ENCODE results near the gene RMP24.

RMP24 gene

DNA sequence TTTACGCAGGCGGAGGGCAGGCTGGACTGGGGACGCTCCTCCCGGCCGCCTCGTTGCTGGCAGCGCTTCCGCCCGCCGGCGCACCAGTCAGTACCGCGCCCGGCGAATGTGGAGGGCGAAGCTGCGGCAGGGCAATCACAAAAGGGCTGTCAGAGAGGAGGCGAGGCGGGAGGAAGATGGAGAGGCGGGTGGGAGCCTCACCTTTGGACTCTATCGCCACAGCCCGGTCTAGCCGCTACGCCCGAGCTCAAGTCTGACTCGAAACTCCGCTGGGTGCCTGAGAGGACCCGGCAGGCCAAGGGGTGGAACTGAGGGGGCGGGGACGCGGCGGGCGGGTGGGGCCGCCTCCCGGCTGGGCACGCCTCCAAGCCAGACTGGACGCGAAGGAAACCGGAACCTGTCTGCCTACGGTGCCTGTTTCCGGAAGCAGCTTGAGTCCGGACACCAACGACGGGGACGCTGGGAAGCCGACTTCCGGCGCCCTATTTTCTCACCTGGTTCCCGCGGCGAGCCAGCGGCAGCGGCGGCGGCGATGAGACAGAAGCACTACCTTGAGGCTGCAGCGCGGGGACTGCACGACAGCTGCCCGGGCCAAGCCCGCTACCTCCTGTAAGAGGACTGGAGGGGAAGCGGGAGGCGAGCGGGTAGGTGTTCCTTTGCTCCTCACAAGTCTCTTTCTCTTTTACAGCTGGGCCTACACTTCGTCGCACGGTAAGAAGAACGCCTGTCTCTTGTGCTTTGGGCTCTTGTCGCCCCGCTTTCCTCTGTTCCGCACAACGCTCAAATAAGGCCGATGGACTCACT lies at the start of gene RMP24:
TSS of gene RMP24 (plus strand) at position 483 of the 804 bp plus-strand sequence.
- TF ChIP-seq, protein P1, sequence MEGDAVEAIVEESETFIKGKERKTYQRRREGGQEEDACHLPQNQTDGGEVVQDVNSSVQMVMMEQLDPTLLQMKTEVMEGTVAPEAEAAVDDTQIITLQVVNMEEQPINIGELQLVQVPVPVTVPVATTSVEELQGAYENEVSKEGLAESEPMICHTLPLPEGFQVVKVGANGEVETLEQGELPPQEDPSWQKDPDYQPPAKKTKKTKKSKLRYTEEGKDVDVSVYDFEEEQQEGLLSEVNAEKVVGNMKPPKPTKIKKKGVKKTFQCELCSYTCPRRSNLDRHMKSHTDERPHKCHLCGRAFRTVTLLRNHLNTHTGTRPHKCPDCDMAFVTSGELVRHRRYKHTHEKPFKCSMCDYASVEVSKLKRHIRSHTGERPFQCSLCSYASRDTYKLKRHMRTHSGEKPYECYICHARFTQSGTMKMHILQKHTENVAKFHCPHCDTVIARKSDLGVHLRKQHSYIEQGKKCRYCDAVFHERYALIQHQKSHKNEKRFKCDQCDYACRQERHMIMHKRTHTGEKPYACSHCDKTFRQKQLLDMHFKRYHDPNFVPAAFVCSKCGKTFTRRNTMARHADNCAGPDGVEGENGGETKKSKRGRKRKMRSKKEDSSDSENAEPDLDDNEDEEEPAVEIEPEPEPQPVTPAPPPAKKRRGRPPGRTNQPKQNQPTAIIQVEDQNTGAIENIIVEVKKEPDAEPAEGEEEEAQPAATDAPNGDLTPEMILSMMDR (IDR thresholded peaks at IDR 0.05): no peak
- H3K4me3 Mint-ChIP-seq: peak within 1 kb of the TSS; percentile 97
- peak; percentile 91 for DNase-seq
- peak within 1 kb of the TSS; percentile 95 for H3K27ac Mint-ChIP-seq
- H3K36me3 Mint-ChIP-seq (ENCODE audit: low read depth): peaks cover 30% of the 10 kb centered on the region
- H3K4me1 Mint-ChIP-seq: peaks cover 23% of the 10 kb centered on the region
- H3K27me3 Mint-ChIP-seq (ENCODE audit: low read depth, poor library complexity): peaks cover 3% of the 10 kb centered on the region
- peaks cover 4% of the 10 kb centered on the region for H3K9me3 Mint-ChIP-seq

DNA sequence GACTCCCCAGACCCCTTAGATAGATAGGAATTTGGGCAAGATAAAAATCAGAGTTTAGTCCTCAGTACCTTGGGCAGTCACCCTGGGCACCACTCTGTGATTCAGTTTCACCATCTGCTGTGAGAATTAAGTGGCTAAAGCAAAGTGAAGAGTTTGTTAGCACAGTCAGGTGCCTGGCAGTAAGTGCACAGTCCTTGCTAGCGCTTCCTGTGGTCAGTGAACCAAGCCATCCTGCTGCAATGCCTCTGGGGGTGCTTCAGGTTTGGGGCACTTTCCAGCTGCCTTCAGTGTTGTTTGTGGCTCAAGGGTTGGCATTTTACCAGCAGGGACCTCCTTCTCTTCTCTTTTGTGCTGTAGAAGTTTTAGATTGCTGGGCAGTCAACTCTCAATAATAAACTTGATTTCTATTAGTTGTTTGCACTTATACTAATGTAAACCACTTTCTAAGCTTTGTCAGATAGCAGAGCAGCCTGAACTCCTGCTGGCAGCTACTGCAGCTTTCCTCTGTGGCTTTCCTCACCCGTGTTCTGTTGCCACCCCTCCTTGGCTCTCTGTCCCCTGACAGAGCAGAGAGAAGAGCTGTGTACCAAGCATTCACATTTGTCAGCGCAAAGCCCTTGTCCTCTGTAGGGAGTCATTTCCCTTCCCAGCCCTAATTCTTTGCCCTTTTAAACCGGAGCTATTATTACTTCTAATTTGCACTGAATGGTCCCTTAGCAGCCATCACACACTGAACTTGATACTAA lies 48.4 kb upstream of the RMP24 start:
- no peak for DNase-seq
- H3K27me3 Mint-ChIP-seq (ENCODE audit: low read depth, poor library complexity): peaks cover 14% of the 10 kb centered on the region
- TF ChIP-seq, protein P1 (IDR thresholded peaks at IDR 0.05): no peak
- no peak overlapping the region for H3K4me3 Mint-ChIP-seq
- no peaks in the 10 kb centered on the region for H3K4me1 Mint-ChIP-seq
- no peak overlapping the region for H3K27ac Mint-ChIP-seq
- no peaks in the 10 kb centered on the region for H3K36me3 Mint-ChIP-seq (ENCODE audit: low read depth)
- H3K9me3 Mint-ChIP-seq: peaks cover 7% of the 10 kb centered on the region

DNA sequence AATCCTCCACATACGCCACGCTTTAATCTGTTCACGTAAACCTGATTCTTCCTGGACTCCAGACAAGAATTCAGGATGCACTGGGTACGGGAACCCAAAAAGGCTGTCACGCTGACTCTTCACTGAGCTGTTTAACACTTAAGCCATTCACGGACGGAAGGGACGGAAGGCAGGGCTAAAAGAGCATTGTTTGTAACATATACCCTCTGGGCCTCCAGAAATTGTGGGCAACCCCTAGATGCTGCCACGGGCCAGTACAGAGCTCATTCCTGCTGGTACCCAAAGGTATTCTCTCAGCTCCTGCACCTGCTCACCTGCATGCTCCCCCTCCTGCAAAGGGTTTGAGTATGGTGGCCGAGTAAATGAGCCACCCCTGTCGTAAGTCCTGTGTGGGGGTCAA lies 45.6 kb upstream of the RMP24 start:
- Mint-ChIP-seq H3K27me3 (ENCODE audit: low read depth, poor library complexity) (peaks cover 14% of the 10 kb centered on the region), H3K36me3 (ENCODE audit: low read depth) (no peaks in the 10 kb centered on the region), H3K4me3 (no peak overlapping the region), H3K4me1 (no peaks in the 10 kb centered on the region), H3K27ac (no peak overlapping the region), H3K9me3 (peaks cover 22% of the 10 kb centered on the region)
- no peak for DNase-seq
- TF ChIP-seq, protein P1 (IDR thresholded peaks at IDR 0.05): no peak

DNA sequence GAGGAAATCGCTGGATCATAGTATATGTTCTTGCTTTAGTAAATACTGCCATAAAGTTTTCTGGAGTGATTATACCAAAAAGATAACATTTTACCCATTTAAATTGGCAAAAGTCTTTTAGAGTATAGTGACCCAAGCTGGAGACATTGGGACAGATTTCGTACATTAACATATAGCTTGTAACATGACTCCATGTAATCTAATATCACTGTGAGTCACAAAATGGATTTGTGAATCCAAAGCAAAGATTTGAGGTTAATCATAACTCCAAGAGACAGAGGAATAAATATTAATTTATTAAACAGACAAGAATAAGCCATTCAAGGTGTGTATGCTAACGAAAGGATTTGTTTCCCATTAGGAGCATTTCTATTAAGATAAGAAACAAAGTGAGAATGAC lies 45.0 kb upstream of the RMP24 start:
- Mint-ChIP-seq H3K4me3 (no peak overlapping the region), H3K36me3 (ENCODE audit: low read depth) (no peaks in the 10 kb centered on the region), H3K9me3 (peaks cover 22% of the 10 kb centered on the region), H3K27me3 (ENCODE audit: low read depth, poor library complexity) (peaks cover 14% of the 10 kb centered on the region), H3K4me1 (no peaks in the 10 kb centered on the region), H3K27ac (no peak overlapping the region)
- TF ChIP-seq, protein P1 (IDR thresholded peaks at IDR 0.05): no peak
- no peak for DNase-seq

DNA sequence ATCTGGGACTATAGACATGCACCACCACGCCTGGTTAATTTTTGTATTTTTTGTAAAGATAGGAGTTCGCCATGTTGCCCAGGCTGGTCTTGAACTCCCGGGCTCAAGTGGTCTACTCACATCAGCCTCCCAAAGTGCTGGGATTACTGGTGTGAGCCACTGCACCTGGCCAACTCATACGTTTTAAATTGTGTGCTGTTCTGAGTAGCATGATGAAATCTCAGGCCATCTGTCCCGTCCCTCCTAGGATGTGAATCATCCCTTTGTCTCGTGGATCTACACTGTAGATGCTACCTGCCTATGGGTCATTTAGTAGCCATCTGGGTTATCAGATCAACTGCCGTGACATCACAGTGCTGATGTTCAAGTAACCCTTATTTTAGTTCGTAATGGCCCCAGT lies 38.5 kb upstream of the RMP24 start:
- Mint-ChIP-seq H3K27me3 (ENCODE audit: low read depth, poor library complexity) (peaks cover 5% of the 10 kb centered on the region), H3K9me3 (peaks cover 17% of the 10 kb centered on the region), H3K27ac (no peak overlapping the region), H3K4me3 (no peak overlapping the region), H3K4me1 (no peaks in the 10 kb centered on the region), H3K36me3 (ENCODE audit: low read depth) (no peaks in the 10 kb centered on the region)
- TF ChIP-seq, protein P1 (IDR thresholded peaks at IDR 0.05): no peak
- no peak for DNase-seq
